Neural cell (in vitro differentiated cells): ENCODE results near the gene UMOD.

Experiments
- CTCF ChIP-seq: fragments of 450-650 bp; IDR thresholded peaks from 2 replicates; pipeline ENCODE4 v1.5.1; 2014; ENCODE audit warnings: antibody characterized with exemption, mild to moderate bottlenecking, moderate library complexity; ENCODE audit not compliant: poor library complexity, severe bottlenecking
- EP300 ChIP-seq: fragments of 450-650 bp; conservative IDR thresholded peaks from 2 replicates; pipeline ENCODE4 v1.6.1; 2014; ENCODE audit warnings: antibody characterized with exemption, mild to moderate bottlenecking, moderate library complexity; ENCODE audit not compliant: poor library complexity, severe bottlenecking
- EZH2 ChIP-seq: fragments of 200-600, 300-800 bp; shearing (Covaris generic), sonication (generic); IDR thresholded peaks from 2 replicates; pipeline ENCODE4 v1.6.1; 2014; ENCODE audit warnings: antibody characterized with exemption, low read length, borderline replicate concordance, mild to moderate bottlenecking; ENCODE audit not compliant: insufficient read depth, poor library complexity, severe bottlenecking
- POLR2AphosphoS5 ChIP-seq: IDR thresholded peaks from 2 replicates; pipeline ENCODE4 v1.6.1; 2012
- REST ChIP-seq: IDR thresholded peaks from 2 replicates; pipeline ENCODE4 v1.6.1; 2012; ENCODE audit warnings: borderline replicate concordance
- SMC3 ChIP-seq: fragments of 450-650 bp; conservative IDR thresholded peaks from 2 replicates; pipeline ENCODE4 v1.6.1; 2014; ENCODE audit warnings: antibody characterized with exemption, mild to moderate bottlenecking, moderate library complexity; ENCODE audit not compliant: poor library complexity
- TAF1 ChIP-seq: IDR thresholded peaks from 2 replicates; pipeline ENCODE4 v1.6.1; 2012; ENCODE audit warnings: low read depth

DNA sequence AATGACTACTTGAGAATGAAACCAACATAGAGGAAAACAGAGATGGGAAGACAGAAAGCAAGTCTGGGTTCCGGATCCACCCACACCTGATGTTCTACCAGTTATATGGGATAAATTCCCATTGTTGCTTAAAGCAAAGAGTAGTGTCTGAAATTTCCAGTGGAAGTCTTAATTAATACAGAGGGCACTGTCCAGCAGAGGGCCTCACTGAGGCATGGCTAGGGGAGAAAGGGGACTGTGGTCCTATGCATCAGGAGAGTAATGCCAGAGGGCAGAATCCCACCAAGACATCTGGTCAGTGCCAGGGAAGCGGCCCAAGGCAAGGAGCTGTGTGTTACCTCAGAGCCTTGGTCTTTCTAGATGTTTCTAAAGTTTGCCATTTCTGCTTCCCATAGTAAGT, 7.5 kb upstream of the UMOD start:
- no peak for TF ChIP-seq CTCF
- TF ChIP-seq EZH2: no peak
- no peak for TF ChIP-seq POLR2AphosphoS5
- no peak for TF ChIP-seq REST
- no peak for TF ChIP-seq EP300
- no peak for TF ChIP-seq TAF1
- no peak for TF ChIP-seq SMC3
